Measurements from ENCODE around the gene EGFL6. TPM values are rescaled to one million over a fixed set of nuclear protein-coding genes. Genes with fewer than 3 reads are reported as not detected.

Gene EGFL6
- total and polyA plus RNA-seq, 4 donors: 0.02 to 0.23 TPM; not detected in 2

GRCh38 chrX:13520936-13521335 lies 48.5 kb upstream of the EGFL6 start:
- Histone ChIP-seq H3K9ac (ENCODE audit: low read depth in 1 of 2, low read length in 2 of 2) (no peak overlapping the region), H3K27me3 (ENCODE audit: control insufficient read depth in 4 of 4, insufficient read depth in 4 of 4, low read length in 3 of 4) (peaks cover 0 to 3% (median 0%) of the 10 kb centered on the region in 4 donors), H3K9me3 (ENCODE audit: control insufficient read depth in 4 of 4, low read length in 3 of 4) (no peaks in the 10 kb centered on the region), H3K27ac (ENCODE audit: low read depth in 1 of 2, low read length in 2 of 2) (no peak overlapping the region), H3K36me3 (ENCODE audit: control insufficient read depth in 4 of 4, insufficient read depth in 3 of 4, low read depth in 1 of 4, low read length in 3 of 4) (no peaks in the 10 kb centered on the region), H3K4me3 (ENCODE audit: low read depth in 1 of 3, low read length in 3 of 3) (no peak overlapping the region), H3K4me1 (ENCODE audit: control insufficient read depth in 4 of 4, insufficient read depth in 4 of 4, low read length in 3 of 4) (peaks cover 0 to 3% (median 0%) of the 10 kb centered on the region in 4 donors)
- 86% methylated on average over 2 of the region's 2 CpGs for WGBS
- TF ChIP-seq GABPA (IDR thresholded peaks at IDR 0.05 in 1 of 2, conservative IDR thresholded peaks at IDR 0.05 in 1 of 2) (no peak), ATF3 (IDR thresholded peaks at IDR 0.05) (no peak), RAD21 (IDR thresholded peaks at IDR 0.05) (no peak), SP1 (IDR thresholded peaks at IDR 0.05) (no peak), YY1 (IDR thresholded peaks at IDR 0.05) (no peak), EGR1 (IDR thresholded peaks at IDR 0.05; ENCODE audit: low read depth in 2 of 2) (no peak), MAX (IDR thresholded peaks at IDR 0.05) (no peak), CTCF (IDR thresholded peaks at IDR 0.05; ENCODE audit: low read depth, low read length, missing input control) (no peak), TAF1 (conservative IDR thresholded peaks at IDR 0.05) (no peak), HNF4A (conservative IDR thresholded peaks at IDR 0.05) (no peak), HNF4G (IDR thresholded peaks at IDR 0.05) (no peak), JUND (IDR thresholded peaks at IDR 0.05) (no peak), RXRA (IDR thresholded peaks at IDR 0.05) (no peak), FOXA2 (IDR thresholded peaks at IDR 0.05) (no peak), FOXA1 (IDR thresholded peaks at IDR 0.05) (no peak)
- TF ChIP-seq, protein P1, sequence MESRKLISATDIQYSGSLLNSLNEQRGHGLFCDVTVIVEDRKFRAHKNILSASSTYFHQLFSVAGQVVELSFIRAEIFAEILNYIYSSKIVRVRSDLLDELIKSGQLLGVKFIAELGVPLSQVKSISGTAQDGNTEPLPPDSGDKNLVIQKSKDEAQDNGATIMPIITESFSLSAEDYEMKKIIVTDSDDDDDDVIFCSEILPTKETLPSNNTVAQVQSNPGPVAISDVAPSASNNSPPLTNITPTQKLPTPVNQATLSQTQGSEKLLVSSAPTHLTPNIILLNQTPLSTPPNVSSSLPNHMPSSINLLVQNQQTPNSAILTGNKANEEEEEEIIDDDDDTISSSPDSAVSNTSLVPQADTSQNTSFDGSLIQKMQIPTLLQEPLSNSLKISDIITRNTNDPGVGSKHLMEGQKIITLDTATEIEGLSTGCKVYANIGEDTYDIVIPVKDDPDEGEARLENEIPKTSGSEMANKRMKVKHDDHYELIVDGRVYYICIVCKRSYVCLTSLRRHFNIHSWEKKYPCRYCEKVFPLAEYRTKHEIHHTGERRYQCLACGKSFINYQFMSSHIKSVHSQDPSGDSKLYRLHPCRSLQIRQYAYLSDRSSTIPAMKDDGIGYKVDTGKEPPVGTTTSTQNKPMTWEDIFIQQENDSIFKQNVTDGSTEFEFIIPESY (IDR thresholded peaks at IDR 0.05): no peak
- TF ChIP-seq, protein P2, sequence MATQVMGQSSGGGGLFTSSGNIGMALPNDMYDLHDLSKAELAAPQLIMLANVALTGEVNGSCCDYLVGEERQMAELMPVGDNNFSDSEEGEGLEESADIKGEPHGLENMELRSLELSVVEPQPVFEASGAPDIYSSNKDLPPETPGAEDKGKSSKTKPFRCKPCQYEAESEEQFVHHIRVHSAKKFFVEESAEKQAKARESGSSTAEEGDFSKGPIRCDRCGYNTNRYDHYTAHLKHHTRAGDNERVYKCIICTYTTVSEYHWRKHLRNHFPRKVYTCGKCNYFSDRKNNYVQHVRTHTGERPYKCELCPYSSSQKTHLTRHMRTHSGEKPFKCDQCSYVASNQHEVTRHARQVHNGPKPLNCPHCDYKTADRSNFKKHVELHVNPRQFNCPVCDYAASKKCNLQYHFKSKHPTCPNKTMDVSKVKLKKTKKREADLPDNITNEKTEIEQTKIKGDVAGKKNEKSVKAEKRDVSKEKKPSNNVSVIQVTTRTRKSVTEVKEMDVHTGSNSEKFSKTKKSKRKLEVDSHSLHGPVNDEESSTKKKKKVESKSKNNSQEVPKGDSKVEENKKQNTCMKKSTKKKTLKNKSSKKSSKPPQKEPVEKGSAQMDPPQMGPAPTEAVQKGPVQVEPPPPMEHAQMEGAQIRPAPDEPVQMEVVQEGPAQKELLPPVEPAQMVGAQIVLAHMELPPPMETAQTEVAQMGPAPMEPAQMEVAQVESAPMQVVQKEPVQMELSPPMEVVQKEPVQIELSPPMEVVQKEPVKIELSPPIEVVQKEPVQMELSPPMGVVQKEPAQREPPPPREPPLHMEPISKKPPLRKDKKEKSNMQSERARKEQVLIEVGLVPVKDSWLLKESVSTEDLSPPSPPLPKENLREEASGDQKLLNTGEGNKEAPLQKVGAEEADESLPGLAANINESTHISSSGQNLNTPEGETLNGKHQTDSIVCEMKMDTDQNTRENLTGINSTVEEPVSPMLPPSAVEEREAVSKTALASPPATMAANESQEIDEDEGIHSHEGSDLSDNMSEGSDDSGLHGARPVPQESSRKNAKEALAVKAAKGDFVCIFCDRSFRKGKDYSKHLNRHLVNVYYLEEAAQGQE (IDR thresholded peaks at IDR 0.05): no peak
- no peak for DNase-seq (ENCODE audit: low spot score)
